NCI-H774 (cell line): ENCODE data around the gene ATP12A.

Experiments
- DNase-seq: peaks from one replicate; lab custom pipeline; 2025; lab: John Stamatoyannopoulos, UW

ATP12A gene

GRCh38 chr13:24688111-24688510, 7.9 kb downstream of the ATP12A start:
- DNase-seq = no peak

- no peak for DNase-seq
These were observed 8.7 kb downstream of the ATP12A start for GRCh38 chr13:24688950-24689349.

- no peak for DNase-seq
These were observed 11.2 kb downstream of the ATP12A start for GRCh38 chr13:24691381-24691780.

- no peak for DNase-seq
These were observed 12.4 kb downstream of the ATP12A start for GRCh38 chr13:24692561-24692960.

GRCh38 chr13:24693862-24694471, 13.8 kb downstream of the ATP12A start:
- DNase-seq = peak; percentile 40

- no peak for DNase-seq
These were observed 14.7 kb downstream of the ATP12A start for GRCh38 chr13:24694907-24695306.

- DNase-seq = no peak
These were observed 18.5 kb downstream of the ATP12A start for GRCh38 chr13:24698686-24699085.

GRCh38 chr13:24699541-24699940, 19.3 kb downstream of the ATP12A start:
- no peak for DNase-seq

- no peak for DNase-seq
These were observed 20.3 kb downstream of the ATP12A start for GRCh38 chr13:24700539-24700938.

- DNase-seq = no peak
These were observed 26.8 kb downstream of the ATP12A start for GRCh38 chr13:24706886-24707585.

GRCh38 chr13:24709186-24709913, 29.1 kb downstream of the ATP12A start:
- no peak for DNase-seq

- DNase-seq = no peak
These were observed 32.8 kb downstream of the ATP12A start for GRCh38 chr13:24713022-24713421.

GRCh38 chr13:24716011-24716410, 35.8 kb downstream of the ATP12A start:
- no peak for DNase-seq

- DNase-seq = no peak
These were observed 36.2 kb downstream of the ATP12A start for GRCh38 chr13:24716446-24716845.

- DNase-seq = no peak
These were observed 37.0 kb downstream of the ATP12A start for GRCh38 chr13:24717217-24717616.

- no peak for DNase-seq
These were observed 38.2 kb downstream of the ATP12A start for GRCh38 chr13:24718192-24718965.

- no peak for DNase-seq
These were observed 38.9 kb downstream of the ATP12A start for GRCh38 chr13:24719139-24719538.

- no peak for DNase-seq
These were observed 43.0 kb downstream of the ATP12A start for GRCh38 chr13:24723206-24723605.

- no peak for DNase-seq
These were observed 44.5 kb downstream of the ATP12A start for GRCh38 chr13:24724714-24725113.

GRCh38 chr13:24725379-24725778, 45.2 kb downstream of the ATP12A start:
- DNase-seq = no peak

GRCh38 chr13:24727731-24728601, 47.8 kb downstream of the ATP12A start:
- peak; percentile 10 for DNase-seq
